ENCODE results near the gene VAV3.

DNA sequence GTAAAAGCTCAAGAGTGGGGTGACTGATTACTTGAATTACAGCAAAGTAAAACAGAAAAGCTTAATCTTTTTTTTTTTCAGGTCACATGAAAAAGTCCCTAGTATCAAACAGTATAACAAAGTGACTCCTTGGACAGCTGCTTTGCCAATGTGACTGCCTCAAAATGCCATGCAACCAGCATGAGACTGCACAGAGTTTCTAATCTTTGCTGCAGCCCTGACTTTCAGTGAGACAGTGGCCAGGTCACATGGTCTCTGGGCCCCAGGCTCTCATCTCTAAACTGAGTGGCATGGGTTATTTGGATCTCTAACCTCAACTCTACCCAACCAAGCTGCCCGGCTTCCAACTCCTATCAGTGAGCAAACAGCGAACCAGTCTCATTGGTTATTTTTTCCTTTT is 169.0 kb downstream of the VAV3 start:
- TF ChIP-seq, protein P1, sequence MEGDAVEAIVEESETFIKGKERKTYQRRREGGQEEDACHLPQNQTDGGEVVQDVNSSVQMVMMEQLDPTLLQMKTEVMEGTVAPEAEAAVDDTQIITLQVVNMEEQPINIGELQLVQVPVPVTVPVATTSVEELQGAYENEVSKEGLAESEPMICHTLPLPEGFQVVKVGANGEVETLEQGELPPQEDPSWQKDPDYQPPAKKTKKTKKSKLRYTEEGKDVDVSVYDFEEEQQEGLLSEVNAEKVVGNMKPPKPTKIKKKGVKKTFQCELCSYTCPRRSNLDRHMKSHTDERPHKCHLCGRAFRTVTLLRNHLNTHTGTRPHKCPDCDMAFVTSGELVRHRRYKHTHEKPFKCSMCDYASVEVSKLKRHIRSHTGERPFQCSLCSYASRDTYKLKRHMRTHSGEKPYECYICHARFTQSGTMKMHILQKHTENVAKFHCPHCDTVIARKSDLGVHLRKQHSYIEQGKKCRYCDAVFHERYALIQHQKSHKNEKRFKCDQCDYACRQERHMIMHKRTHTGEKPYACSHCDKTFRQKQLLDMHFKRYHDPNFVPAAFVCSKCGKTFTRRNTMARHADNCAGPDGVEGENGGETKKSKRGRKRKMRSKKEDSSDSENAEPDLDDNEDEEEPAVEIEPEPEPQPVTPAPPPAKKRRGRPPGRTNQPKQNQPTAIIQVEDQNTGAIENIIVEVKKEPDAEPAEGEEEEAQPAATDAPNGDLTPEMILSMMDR (IDR thresholded peaks at IDR 0.05): no peak
- no peak for TF ChIP-seq POLR2A (IDR thresholded peaks at IDR 0.05)

All from heart left ventricle (tissue), 13 donors.